CD4-positive, alpha-beta T cell treated with Interleukin-21 for 1 hour (primary cell): ENCODE data around the gene EPN1.
A peak's percentile ranks its signal among the peaks of the same experiment; 100 is the strongest.

ENCODE experiments used
- DNase-seq: peaks from one replicate; pipeline ENCODE4 v3.0.0-alpha.2; 2020

The EPN1 gene

DNA sequence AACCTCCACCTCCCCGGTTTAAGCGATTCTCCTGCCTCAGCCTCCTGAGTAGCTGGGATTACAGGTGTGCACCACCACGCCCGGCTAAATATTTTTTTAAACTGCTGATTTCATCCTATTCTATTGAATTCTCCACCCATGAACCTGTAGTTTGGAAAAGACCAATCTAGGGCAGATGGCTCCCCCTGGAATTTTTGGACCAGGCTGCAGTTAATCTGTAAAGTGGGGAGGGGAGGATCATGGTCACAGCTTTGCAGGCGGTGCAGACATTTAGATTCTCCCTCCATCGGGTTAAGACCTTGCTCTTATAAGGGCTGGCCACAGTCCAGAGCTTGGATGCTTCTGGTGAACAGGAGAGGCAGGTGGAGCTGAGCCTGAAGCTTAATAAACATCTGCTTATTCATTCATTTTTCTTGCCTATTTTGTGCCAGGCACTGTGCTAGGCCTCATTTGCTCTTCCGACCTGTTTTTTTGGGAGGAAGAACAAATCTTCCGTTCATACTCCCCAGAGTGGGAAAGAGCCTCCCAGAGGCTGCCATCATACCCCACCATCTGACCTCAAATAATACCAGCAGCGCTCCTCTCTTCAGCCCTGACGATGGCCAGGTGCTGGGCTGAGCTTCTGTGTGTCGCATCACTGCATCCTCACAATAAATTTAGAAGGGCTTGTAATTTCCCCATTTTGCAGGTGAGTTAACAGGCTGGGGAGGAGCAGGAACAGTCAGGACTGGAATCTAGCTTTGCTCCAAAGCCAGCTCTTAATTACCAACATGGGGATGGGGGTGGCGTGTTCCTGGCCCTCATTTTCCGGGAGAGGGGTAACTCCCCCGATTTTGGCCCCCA lies 27.9 kb upstream of the EPN1 start:
- DNase-seq: no peak

- DNase-seq: peak; percentile 44
Measured at GRCh38 chr19:55647732-55648584, 27.1 kb upstream of the EPN1 start, which contains the start of gene CCDC106. CCDC106 (plus strand) TSS chr19:55648212; CDS start chr19:55649047, 835 bp downstream.

GRCh38 chr19:55648585-55649267 lies 26.3 kb upstream of the EPN1 start:
- no peak for DNase-seq

- DNase-seq: no peak
Measured at GRCh38 chr19:55649268-55650125, 25.5 kb upstream of the EPN1 start.

DNA sequence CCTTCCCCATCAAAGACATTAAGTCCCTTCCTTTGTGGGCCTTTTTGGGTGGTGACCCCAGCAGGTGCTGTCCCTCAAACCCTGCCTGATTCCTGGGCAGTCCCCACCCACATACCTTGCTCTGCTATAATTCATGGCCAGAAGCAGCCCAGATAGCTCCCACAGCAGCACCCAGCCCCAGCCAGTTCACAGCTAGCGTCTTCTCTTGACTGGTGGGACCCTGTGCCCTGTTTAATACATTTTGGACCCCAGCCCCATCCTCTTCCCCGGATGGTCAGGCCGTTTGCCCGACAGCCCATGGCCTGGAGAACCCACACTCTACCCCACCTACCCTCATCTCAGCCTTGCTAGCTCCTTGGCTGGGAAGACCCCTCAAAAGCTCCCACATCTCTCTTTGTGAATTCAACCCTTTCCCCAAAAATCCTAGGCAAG lies 24.9 kb upstream of the EPN1 start:
- DNase-seq: no peak

DNA sequence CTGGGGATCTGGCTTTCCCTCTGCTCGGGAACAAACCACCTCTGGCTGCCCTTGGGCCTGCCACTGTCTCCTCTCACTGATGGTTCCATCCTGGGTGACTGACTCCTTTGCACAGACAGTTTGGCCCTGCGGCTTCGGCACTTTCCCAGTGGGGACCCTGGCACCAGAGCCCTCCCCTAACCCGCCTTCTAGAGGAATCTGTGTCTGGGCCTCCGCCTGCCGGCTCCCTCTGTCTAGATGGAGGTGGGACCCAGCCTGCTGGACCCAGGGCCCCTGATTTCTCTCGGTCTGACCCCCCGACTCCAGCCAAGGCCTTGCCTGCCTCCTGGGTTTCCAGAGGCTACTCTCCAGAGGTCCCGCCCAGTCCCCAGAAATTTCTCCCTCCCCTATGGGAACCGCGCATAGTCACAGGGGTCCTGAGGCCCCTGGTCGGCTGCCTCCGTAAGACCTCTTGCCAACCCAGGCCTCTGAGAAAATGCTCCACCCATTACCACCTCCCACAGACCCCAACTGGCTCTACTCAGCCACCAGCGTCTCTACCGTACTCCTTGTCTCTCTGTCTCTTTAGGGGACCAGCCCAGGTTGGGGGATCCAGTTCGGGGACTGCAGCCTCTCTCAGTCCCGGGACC lies 24.3 kb upstream of the EPN1 start:
- no peak for DNase-seq

DNA sequence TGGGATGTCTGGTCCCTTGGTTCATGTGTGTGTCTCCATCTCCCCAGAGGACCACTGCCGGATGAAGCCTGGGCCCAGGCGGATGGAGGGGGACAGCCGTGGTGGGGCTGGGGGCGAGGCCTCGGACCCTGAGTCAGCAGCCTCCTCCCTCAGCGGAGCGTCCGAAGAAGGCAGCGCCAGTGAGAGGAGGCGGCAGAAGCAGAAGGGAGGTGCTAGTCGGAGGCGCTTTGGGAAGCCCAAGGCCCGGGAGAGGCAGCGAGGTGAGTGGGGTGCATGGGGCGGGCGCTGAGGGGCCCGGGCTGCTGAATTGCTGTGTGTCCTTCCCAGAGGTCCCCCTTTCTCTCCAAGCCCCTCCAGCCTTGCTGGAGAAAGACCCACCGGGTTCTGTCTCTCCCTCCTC lies 23.8 kb upstream of the EPN1 start:
- no peak for DNase-seq

DNA sequence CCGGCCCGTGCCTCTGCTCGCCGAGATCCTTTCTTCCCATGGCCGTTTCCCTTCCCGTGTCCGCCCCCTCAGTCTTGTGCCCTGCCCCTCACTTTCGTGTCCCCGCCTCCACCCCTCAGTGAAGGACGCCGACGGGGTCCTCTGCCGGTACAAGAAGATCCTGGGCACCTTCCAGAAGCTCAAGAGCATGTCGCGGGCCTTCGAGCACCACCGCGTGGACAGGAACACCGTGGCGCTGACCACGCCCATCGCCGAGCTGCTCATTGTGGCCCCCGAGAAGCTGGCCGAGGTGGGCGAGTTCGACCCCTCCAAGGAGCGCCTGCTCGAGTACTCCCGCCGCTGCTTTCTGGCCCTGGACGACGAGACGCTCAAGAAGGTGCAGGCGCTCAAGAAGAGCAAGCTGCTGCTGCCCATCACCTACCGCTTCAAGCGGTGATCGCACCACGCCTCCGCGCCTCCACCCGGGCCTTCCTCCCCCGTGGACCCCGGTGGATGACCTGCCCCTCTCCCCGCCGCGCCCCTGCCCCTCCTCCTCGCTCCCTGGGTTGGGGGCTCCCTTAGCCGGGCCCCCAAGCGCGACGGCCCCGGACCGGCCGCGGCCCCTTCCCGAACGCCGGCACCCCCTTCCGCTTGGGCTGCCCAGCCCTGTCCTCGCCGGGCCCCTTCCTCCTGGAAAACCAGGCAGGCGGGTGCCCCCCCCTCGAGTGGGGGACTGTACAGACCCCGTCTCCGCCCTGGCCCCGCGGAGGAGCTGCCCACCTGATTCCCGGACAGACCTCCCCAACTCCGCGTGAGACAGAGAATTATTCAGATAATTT lies 22.5 kb upstream of the EPN1 start:
- no peak for DNase-seq

DNA sequence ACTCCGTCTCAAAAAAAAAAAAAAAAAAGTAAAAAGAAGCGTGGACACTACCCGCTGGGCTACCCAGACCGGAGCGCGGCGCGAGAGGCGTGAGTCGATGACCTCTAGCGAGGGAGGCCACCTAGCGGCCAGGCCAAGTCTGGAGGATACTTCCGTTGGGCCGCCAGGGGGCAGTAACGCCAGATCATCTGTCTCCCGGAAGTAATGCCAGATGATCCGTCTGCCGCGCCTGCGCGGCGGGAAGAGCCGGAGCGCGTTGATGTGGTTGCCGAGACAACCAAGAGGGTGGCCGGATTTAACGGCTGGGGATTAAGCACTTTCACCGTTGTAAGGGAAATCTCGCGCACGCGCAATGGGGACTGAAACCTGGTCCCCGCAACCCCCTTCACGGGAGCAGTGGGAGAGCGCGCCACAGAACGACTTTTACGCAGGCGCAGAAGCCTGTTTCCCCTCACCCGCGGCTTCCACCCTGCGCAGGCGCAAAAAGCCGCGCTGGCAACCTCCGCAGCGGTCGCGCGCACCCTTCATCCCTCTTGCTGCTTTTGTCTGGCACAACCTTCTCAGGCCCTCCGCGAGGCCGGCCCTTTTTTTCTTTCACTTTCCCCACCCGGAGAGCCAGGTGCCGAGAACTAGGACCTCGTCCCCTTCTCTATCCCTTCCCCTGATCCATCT lies 21.2 kb upstream of the EPN1 start:
- DNase-seq: peak; percentile 99

GRCh38 chr19:55654323-55654867 lies 20.6 kb upstream of the EPN1 start:
- DNase-seq: peak; percentile 100

DNA sequence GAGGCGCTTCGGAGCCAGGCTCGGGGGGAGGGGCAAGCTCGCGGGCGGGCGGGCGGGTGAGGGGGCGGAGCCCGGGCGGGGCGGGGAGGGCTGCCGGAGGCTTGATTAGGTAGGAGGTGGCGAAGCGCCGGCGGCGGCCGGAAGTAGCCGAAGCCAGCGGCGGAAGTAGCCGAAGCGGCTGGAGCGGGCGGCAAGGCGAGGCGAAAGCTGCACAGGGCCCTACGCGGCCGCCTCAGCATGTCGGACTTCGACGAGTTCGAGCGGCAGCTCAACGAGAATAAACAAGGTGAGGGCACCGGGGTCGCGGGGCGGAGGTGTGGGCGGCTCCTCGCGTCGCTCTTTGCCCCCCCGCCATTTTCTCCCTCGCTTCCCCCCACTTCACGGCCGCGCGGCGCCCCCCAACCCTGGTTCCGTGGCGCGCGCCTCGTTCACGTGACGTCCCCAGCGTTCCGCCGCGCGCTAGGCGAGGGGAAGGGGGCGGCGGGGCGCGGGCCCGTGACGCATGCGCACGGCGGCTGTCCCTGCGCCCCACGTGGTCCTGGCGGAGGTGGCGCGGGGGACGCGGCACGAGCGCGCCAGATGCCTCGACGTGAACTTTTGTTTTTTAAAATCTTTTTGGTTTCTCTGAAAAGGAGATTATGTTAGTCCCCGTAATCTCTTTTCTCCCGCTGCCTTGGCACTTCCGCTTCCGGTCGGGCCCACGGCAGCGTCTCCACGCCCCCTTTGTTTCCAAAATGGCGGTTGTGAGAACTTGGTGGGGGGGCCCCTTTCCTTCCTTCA lies 20.0 kb upstream of the EPN1 start, which contains the start of gene U2AF2:
TSS of gene U2AF2 (plus strand) at position 168 of the 780 bp plus-strand sequence. CDS start at position 238, 70 bp downstream.
- peak; percentile 96 for DNase-seq

GRCh38 chr19:55655648-55656040 lies 19.4 kb upstream of the EPN1 start:
- DNase-seq: no peak

DNA sequence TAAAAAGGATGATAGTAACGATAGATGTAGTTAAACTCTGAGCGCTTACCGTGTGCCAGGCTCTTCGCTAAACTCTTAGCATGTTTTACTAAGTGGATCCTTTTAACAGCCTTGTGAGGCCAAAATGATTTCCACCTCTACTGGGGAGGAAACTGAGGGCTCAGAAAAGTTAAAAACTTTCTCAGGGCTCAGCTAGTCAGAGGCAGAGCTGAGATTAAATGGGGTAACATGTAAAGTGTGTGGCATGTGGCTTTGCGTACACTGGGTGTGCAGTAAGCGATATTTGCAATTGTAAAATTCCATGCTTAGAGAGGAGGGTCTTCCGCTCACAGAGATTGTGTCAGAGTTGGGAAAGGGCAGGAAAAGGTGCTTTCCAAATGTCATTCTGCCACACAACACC lies 18.5 kb upstream of the EPN1 start:
- no peak for DNase-seq

DNA sequence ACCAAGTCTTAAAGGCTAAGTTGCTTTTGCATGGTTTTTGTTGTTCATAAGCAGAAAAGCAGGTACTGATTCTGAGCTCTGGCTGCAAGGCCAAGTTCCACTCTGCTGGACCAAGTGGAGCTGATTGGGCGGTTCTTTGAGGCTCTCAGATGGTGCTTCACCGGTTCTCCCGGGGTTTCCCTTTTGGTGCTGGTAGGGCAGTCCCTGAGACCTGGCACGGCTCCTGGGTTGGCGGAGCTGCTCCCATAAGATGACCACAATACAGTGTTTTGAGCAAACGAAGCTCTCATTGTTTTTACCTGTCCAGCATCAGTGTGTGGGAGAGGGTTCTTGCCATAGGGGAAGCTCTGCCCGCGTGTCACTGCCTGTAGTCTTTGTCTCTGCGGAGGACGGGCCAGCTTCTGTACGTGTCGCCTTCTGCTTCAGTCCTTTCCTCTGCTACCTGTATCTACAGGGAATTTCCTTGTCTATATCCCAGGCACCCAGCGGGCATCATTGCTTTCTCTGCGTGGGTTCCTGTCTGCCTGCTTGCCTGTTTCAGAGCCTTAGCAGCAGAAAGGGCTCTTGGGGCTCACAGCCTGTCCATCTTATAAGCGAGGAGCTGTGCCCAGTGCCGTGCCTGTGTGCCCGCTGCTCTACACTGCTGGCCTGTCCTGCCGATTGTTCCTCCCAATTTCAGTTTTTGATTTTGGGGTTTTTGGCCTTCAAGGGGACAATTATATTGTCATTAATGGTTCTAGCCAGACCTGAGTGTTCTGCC lies 17.9 kb upstream of the EPN1 start:
- DNase-seq: peak; percentile 34

GRCh38 chr19:55658846-55659459 lies 16.1 kb upstream of the EPN1 start:
- DNase-seq: no peak

DNA sequence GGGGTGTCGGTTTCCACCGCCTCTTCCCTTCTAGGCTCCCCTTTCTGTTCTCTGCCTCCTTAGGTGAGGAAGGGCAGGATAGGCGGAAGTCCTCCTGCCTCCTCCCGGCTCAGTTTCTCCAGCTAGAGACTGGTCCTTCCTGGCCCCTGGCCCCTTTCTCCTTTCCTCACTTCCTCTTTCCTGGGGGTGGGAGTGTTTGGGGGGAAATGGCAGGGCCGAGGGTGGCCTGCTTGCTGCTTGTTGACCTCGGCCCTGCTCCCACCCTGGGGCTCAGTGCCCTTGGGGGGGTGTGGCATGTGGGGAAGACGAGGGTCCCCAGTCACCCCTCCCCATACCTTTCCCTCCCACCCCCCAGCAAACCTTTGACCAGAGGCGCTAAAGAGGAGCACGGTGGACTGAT lies 15.2 kb upstream of the EPN1 start:
- DNase-seq: no peak

GRCh38 chr19:55660404-55660803 lies 14.6 kb upstream of the EPN1 start:
- DNase-seq: no peak

- DNase-seq: no peak
Measured at GRCh38 chr19:55660991-55661390, 14.0 kb upstream of the EPN1 start.
